ENCODE results near the gene NOTCH1. TPM values are rescaled to one million over a fixed set of nuclear protein-coding genes. Genes with fewer than 3 reads are reported as not detected.

NOTCH1 gene
- total and polyA plus RNA-seq, 8 donors, result 9.3 to 39.8 (median 22.5) TPM

- H3K36me3 ChIP-seq, result no peaks in the 10 kb centered on the region
- no peaks in the 10 kb centered on the region for H3K4me1 ChIP-seq
- H3K4me3 ChIP-seq, result no peak overlapping the region
- H3K27me3 ChIP-seq, result no peaks in the 10 kb centered on the region
- DNase-seq (peak in 2 of 6 donors; percentile 30 to 44), ATAC-seq (no peak), FAIRE-seq (no peak)
- peak overlapping the region in 2 of 4 donors; percentile 18 to 59 for H3K27ac ChIP-seq
- WGBS, 2 donors, result 78% methylated on average over 28 of the region's 28 CpGs
- intact Hi-C loops (cut with DNase I), result no loop called here
- H3K9me3 ChIP-seq, result no peaks in the 10 kb centered on the region
- TF ChIP-seq, protein P1, sequence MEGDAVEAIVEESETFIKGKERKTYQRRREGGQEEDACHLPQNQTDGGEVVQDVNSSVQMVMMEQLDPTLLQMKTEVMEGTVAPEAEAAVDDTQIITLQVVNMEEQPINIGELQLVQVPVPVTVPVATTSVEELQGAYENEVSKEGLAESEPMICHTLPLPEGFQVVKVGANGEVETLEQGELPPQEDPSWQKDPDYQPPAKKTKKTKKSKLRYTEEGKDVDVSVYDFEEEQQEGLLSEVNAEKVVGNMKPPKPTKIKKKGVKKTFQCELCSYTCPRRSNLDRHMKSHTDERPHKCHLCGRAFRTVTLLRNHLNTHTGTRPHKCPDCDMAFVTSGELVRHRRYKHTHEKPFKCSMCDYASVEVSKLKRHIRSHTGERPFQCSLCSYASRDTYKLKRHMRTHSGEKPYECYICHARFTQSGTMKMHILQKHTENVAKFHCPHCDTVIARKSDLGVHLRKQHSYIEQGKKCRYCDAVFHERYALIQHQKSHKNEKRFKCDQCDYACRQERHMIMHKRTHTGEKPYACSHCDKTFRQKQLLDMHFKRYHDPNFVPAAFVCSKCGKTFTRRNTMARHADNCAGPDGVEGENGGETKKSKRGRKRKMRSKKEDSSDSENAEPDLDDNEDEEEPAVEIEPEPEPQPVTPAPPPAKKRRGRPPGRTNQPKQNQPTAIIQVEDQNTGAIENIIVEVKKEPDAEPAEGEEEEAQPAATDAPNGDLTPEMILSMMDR (IDR thresholded peaks at IDR 0.05), result no peak
Observed at GRCh38 chr9:136565086-136565714, 19.4 kb upstream of the NOTCH1 start.

GRCh38 chr9:136564379-136564988 is 18.6 kb upstream of the NOTCH1 start:
- H3K27ac ChIP-seq, result peak overlapping the region in 2 of 4 donors; percentile 18 to 59
- FAIRE-seq (no peak), ATAC-seq (peak in 3 of 4 donors; percentile 54 to 65 (median 63)), DNase-seq (peak in 3 of 6 donors; percentile 24 to 67 (median 58))
- H3K27me3 ChIP-seq, result no peaks in the 10 kb centered on the region
- no peak overlapping the region for H3K4me3 ChIP-seq
- 87% methylated on average over 20 to 21 of the region's 21 CpGs for WGBS, 2 donors
- no peaks in the 10 kb centered on the region for H3K9me3 ChIP-seq
- TF ChIP-seq, protein P1 (IDR thresholded peaks at IDR 0.05), result no peak
- no peaks in the 10 kb centered on the region for H3K36me3 ChIP-seq
- no peaks in the 10 kb centered on the region for H3K4me1 ChIP-seq
- intact Hi-C loops (cut with DNase I), result no loop called here

DNA sequence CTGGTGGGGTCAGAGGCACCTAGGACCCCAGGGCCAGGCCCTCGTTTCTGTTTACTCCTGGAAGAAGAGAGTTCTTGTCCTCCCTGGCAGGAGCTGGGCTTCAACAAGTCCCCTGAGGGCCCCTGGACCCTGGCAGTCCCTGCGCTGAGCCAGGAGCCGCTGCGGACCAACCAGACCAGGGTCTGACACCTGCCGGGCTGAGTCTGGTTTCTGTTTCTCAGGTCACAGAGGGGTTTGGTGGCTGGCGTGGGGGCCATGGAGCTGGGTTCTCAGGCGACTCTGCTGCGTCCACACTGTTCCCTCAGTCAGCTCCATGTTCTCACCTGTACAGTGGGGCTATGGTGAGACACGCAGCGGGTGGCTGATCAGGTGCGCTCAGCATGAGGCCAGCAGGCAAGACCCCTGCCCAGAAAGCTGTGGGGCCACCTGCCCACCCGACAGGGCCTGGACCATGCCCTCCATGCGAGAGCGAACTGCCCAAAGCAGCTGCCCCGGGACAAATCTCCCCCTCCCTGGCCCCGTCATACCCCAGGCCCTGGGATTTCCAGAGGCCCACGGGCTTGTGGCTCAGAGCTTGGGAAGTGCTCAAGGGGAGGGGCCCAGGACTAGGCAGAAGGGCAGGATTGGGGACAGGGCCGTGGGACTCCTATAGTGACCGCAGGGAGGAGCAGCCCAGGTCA is 17.9 kb upstream of the NOTCH1 start:
- intact Hi-C loops (cut with DNase I), result no loop called here
- peak in 1 of 4 donors; percentile 3 for ATAC-seq
- no peak overlapping the region for H3K4me3 ChIP-seq
- WGBS, 2 donors, result 81 to 88% methylated on average over 18 to 19 of the region's 19 CpGs
- DNase-seq, result peak in 2 of 6 donors; percentile 23 to 61
- H3K27ac ChIP-seq, result peak overlapping the region in 2 of 4 donors; percentile 18 to 59
- FAIRE-seq, result no peak
- H3K27me3 ChIP-seq, result no peaks in the 10 kb centered on the region
- no peaks in the 10 kb centered on the region for H3K36me3 ChIP-seq
- H3K9me3 ChIP-seq, result no peaks in the 10 kb centered on the region
- TF ChIP-seq, protein P1 (IDR thresholded peaks at IDR 0.05), result no peak
- H3K4me1 ChIP-seq, result no peaks in the 10 kb centered on the region

DNA sequence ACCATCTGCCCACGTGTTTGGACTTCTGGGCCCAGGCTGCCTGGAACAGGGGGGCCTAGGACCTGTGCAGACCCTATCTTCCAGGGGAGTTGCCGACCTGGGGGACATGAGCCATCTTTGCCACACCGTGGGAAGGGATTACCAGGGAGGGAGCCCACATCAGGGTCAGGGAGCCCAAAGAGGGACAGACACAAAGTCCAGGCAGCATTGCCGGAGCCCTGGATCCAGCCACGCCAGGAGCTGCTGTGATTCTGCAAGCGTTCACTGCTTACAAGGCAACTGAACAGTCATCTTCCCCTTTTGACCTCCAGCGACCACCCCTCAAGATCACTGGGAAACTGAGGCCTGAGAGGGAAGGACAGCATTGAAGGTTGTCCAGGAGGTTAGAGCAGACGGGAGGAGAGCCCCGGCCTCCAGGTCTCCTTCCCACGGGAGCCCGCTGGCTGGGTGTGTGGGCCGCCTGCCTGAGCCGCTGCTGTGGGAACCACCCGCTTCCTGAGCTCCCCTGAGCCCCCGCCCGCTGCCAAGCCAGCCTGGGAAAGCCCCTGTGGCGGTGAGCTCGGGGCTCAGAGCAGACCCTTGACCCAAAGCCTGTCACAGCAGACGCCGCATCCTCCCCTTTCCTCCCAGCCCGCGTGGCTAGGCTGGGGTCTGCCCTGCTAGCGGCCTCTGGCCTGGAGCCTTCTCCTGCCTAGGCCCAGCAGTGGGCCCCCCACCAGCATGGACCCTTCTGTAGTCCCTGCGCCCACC is 17.1 kb upstream of the NOTCH1 start:
- FAIRE-seq (no peak), ATAC-seq (no peak), DNase-seq (peak in 2 of 6 donors; percentile 27 to 75)
- WGBS, 2 donors, result 87 to 92% methylated on average over 16 to 24 of the region's 24 CpGs
- no peak overlapping the region for H3K27ac ChIP-seq
- no peak overlapping the region for H3K4me3 ChIP-seq
- H3K4me1 ChIP-seq, result no peaks in the 10 kb centered on the region
- TF ChIP-seq, protein P1 (IDR thresholded peaks at IDR 0.05), result no peak
- no peaks in the 10 kb centered on the region for H3K36me3 ChIP-seq
- no peaks in the 10 kb centered on the region for H3K27me3 ChIP-seq
- intact Hi-C loops (cut with DNase I), result no loop called here
- no peaks in the 10 kb centered on the region for H3K9me3 ChIP-seq
